ENCODE results near the gene KIDINS220. TPM values are rescaled to one million over a fixed set of nuclear protein-coding genes. Genes with fewer than 3 reads are reported as not detected.

Gene KIDINS220
- total RNA-seq, 1 experiment from 2014 or later, result 20.1 TPM

DNA sequence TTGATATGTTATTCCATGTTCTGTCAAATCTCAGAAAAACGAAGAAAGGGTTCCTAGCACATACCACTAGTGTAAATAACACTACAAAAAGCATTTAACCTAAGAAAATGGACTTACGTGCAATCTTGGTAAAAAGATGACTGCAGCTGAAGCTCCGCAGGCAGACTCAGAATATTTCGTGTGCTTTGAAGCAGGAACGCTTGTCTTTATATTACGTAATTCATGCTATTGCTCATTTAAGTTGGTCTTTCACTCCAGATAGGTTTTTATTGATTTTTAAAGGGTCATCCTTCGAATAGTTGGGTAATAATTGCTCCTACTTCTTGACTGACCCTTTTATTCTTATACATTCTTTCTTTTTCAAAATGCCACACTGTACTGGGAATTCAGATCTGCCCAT lies 111.6 kb downstream of the KIDINS220 start (continued):
- TF ChIP-seq, protein P1, sequence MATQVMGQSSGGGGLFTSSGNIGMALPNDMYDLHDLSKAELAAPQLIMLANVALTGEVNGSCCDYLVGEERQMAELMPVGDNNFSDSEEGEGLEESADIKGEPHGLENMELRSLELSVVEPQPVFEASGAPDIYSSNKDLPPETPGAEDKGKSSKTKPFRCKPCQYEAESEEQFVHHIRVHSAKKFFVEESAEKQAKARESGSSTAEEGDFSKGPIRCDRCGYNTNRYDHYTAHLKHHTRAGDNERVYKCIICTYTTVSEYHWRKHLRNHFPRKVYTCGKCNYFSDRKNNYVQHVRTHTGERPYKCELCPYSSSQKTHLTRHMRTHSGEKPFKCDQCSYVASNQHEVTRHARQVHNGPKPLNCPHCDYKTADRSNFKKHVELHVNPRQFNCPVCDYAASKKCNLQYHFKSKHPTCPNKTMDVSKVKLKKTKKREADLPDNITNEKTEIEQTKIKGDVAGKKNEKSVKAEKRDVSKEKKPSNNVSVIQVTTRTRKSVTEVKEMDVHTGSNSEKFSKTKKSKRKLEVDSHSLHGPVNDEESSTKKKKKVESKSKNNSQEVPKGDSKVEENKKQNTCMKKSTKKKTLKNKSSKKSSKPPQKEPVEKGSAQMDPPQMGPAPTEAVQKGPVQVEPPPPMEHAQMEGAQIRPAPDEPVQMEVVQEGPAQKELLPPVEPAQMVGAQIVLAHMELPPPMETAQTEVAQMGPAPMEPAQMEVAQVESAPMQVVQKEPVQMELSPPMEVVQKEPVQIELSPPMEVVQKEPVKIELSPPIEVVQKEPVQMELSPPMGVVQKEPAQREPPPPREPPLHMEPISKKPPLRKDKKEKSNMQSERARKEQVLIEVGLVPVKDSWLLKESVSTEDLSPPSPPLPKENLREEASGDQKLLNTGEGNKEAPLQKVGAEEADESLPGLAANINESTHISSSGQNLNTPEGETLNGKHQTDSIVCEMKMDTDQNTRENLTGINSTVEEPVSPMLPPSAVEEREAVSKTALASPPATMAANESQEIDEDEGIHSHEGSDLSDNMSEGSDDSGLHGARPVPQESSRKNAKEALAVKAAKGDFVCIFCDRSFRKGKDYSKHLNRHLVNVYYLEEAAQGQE (IDR thresholded peaks at IDR 0.05; ENCODE audit: low read depth), result no peak
- no peak for TF ChIP-seq CEBPB (IDR thresholded peaks at IDR 0.05; ENCODE audit: low read depth)
- no peak for TF ChIP-seq ELF1 (IDR thresholded peaks at IDR 0.05; ENCODE audit: borderline replicate concordance, low read depth)
- TF ChIP-seq POLR2A (IDR thresholded peaks at IDR 0.05; ENCODE audit: borderline replicate concordance, extremely low read depth, insufficient read depth, insufficient read length), result no peak
- TF ChIP-seq MAX (IDR thresholded peaks at IDR 0.05), result no peak
- no peak for TF ChIP-seq POLR2AphosphoS5 (IDR thresholded peaks at IDR 0.05; ENCODE audit: low read depth, low read length)
- no peak for TF ChIP-seq SIN3A (IDR thresholded peaks at IDR 0.05; ENCODE audit: low read depth)
- TF ChIP-seq ATF3 (IDR thresholded peaks at IDR 0.05), result no peak
- no peak for TF ChIP-seq CTCF (IDR thresholded peaks at IDR 0.05 in 2 of 3, conservative IDR thresholded peaks at IDR 0.05 in 1 of 3; ENCODE audit: borderline replicate concordance in 1 of 3, insufficient read depth in 1 of 3, low read depth in 2 of 3, low read length in 2 of 3)
- TF ChIP-seq EGR1 (IDR thresholded peaks at IDR 0.05; ENCODE audit: low read depth), result no peak
- no peak for TF ChIP-seq EZH2phosphoT487 (IDR thresholded peaks at IDR 0.05; ENCODE audit: borderline replicate concordance)
- TF ChIP-seq RAD21 (IDR thresholded peaks at IDR 0.05; ENCODE audit: low read depth), result no peak
